NOMO-1 treated with dmso at 0.1 percent for 144 hours (cell line): ENCODE measurements around the gene HOXB1.

Source experiments
- DNase-seq: peaks from one replicate; lab custom pipeline; 2025; ENCODE audit not compliant: unreplicated experiment; lab: John Stamatoyannopoulos, UW

HOXB1 gene

GRCh38 chr17:48555258-48556228, 24.7 kb upstream of the HOXB1 start:
- DNase-seq: no peak

DNA sequence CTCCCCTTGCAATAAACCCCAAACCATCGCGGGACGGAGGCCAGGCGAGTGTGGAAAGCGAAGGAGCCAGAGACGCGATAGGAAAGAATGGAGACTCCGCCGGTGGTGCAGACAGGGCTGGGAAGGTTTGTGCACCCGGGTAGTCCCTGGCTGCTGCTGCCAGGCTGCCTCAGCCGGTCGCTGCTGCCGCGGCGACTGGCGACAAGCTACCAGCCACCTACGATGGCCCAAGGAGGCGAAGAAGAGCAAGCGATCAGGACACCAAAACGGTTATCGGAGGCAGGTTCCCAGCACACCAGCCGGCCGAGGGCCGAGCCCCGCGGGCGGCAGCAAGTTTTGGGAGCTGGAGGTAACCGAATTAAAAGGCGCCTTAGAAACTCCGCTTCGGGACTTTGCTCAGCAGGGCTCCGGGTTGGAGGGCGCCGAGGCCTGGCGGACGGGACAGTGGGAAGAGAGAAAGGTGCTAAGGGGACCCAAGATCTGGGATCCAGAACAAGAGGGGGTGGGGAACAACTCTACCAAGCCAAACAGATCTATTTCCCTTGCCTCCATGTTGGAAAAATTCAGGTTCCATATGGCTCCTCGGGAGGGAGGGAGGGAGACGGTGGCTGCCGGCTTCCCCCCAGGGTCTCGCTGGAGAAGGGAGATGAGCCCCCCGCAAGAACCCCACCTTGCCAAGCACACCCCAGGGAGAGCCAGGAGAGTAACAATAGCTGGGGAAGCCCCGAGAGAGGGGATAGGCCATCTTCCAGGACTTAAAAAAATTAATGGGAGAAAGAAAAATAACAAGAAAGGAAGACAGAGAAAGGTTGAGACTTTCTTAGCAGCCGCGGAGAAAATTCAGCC, 23.8 kb upstream of the HOXB1 start:
- no peak for DNase-seq

DNA sequence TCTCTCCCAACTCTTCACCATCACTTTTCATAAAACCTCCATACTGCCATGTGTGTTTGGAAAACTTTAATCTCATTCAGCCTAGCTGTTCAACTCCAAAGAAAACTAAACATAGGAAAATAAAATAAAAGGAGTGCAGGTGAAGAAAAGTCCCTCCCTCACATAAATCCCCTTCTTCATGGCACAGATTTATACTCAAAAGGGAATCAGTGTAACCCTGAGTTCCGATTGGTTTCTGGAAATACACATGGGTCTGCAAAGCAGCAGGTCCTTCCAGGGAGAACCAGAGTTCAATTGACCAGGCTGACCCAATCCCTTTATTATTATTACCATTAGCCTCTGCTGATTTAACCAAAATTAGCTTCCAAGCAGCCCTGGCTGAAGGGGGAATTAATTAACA, 23.0 kb upstream of the HOXB1 start:
- no peak for DNase-seq

- no peak for DNase-seq
Measured at GRCh38 chr17:48553190-48553547, 22.4 kb upstream of the HOXB1 start.

DNA sequence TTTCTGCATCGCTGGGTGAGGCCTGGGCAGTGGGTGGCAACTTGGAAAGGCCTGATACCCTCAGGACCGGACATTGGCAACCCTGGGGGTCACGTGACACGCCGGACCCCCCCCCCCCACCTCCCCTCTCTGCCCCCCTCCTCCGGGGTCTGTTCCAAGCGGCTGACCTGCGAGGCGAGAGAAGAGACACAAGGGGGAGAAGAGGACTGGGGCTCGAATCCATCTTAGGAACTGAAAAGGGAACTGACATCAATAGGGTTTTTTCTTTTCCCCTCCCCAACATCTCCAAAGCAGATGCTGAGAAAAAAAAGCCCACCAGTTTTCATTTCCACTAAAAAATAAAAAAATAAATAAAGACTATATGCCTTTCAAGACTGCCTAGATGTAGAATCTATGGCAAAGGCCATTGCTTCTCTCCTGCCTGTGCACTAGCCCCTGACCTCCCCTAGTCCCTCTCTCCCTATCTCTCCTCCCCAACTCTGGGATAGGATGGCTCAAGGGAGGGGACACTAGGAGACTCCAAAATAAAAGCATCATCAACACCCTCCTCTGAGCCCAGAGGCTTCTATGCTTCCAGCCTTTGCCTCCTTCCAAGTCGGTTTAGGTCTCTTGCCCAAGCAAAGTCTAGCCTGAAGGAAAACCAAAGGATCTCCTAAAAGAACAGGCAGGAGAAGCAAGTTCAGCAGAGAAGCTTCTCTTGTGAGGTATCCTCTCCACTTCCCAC, 21.8 kb upstream of the HOXB1 start:
- no peak for DNase-seq

GRCh38 chr17:48551596-48552465, 21.0 kb upstream of the HOXB1 start:
- no peak for DNase-seq

- DNase-seq: no peak
Measured at GRCh38 chr17:48551214-48551555, 20.4 kb upstream of the HOXB1 start.

GRCh38 chr17:48550502-48551213, 19.8 kb upstream of the HOXB1 start:
- no peak for DNase-seq

DNA sequence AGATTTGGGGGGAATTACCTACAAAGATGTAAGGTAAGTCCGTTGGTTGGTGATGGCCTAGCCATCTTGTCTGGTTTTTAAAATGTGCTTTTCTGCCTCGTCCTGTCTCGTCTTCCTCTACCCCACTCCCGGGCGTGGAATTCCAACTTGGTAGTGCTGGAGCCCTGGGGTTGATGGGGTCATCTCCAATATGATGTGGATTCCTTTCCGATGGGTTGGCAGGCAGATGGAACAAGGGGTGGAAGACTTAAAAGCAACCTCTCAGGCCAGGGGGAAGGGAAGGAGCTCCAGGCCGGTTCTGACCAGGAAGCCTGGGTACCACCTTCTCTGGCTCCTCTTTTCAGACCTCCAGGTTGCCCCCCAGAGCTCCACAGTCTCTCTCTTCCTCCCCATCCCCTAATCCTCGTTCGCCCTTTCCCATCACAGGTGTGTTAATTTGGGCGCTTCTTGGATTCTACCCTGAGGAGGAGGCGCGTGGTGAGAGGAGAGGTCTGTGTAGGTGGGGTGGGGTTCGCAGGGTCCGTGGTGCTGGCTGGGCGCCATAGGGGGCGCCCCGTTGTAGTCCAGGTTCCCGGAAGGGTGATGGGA, 19.2 kb upstream of the HOXB1 start:
- no peak for DNase-seq

GRCh38 chr17:48549281-48549630, 18.4 kb upstream of the HOXB1 start:
- DNase-seq: no peak

DNA sequence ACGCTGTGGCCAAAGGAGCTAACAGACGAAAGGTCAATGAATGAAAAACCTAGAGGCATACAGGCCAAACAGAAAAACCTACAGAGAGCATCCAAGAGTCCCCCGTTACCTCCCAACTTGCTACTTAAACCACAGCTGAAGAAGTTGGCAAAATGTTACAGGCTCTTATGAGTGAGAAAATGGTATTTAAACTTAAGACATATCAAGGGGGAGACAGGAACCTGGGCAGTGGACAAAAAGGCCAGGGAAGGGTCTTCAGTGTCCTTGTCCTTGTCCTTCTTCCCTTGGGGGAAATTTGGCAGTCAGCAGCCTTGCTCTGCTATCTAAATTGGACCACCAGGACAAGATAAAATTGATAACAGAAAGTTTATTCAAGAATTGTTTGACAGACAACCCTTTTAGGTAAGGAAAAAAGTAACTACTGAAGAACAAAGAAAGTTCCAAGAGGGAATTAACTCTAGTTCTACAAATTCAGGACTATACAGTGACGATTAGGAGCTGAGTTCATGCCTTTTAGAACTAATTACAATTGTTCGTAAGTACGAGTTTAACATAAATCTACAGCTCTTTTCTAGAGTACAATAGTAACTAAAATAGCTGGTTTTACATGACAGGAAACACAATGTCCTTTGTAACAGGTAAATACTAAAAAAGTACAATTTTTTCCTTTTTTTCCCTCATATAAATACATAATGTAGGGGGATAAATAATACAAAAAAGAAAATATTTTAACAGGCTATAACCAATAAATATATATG, 17.9 kb upstream of the HOXB1 start:
- no peak for DNase-seq

DNA sequence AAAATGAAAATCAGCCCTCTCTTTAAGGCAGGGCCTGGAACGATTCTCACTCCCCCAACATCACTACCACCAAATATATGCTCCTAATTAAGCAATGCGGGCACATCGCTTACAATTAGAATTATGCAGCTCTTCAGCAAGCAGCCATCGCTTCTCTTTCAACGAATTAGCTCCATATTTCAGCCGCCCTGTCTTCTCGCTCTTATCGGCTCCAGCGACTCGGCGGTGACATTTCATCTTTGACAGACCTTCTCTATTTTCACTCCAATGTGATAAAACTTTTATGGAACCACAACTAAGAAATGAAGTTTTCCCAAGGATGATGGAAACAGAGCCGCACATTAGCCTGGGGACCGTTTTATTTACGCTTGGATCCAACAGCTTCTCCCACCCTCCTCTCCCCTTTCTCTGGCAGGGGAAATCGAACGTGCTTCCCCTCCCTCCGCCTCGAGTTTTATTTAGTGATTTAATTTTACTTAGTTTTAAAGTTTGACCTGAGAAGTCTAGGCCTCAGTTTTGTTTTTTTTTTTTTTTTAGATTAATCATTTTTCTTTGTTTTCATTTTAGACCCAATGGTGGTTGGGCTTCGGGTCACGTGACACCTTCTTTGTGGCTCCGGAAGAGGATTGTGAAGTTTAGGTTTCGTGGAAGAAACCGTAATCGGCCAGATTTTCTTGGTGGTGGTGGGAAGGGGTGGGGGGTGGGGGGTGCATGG, 17.2 kb upstream of the HOXB1 start:
- no peak for DNase-seq

- no peak for DNase-seq
Measured at GRCh38 chr17:48546924-48547807, 16.4 kb upstream of the HOXB1 start.

GRCh38 chr17:48546137-48546923, 15.5 kb upstream of the HOXB1 start:
- no peak for DNase-seq

GRCh38 chr17:48545539-48545938, 14.7 kb upstream of the HOXB1 start:
- no peak for DNase-seq

- no peak for DNase-seq
Measured at GRCh38 chr17:48545022-48545375, 14.2 kb upstream of the HOXB1 start, which contains the start of gene HOXB2. Gene HOXB2, minus strand, starts transcription at chr17:48545109. Its CDS starts 198 bp downstream, at chr17:48544911.
